Stimulated activated CD4-positive, alpha-beta T cell treated with anti-CD3 and anti-CD28 coated beads, Interleukin-12 subunit alpha, Interleukin-12 subunit beta, amount 100 ng/mL, for 4 hours (primary cell): Measurements from ENCODE around the gene KRT31.
"Not testable (repeated sequence)": the region's sequence is repeated elsewhere in the genome, so short reads cannot be mapped to it uniquely, and the experiment has no call there.

Experiments
- DNase-seq: peaks from one replicate; pipeline ENCODE4 v3.0.0-alpha.2; 2020

The KRT31 gene

GRCh38 chr17:41396996-41397660 lies at the start of gene KRT31:
TSS of gene KRT31 (minus strand) at chr17:41397608. CDS start at chr17:41397539, 69 bp downstream.
- no peak for DNase-seq

- no peak for DNase-seq
Measured at GRCh38 chr17:41446806-41447205, 49.4 kb upstream of the KRT31 start.

DNA sequence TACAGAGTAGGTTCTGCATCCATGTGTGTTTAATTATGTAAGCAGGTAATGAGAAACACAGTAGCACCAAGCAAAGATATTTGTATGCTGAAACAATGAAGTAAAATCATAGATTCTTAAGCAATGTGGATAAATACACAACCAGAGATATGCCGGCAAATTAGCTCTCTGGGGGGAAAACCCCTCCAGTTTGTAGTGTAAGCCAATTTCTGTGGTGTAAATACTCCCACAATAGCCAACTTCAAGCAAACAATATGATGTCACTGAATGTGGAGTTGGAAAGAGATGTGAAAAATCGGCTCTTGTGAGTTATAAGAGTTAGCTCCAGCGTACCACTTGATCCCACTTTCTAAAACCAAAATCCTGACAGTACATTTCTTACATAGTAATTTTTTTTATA lies 47.2 kb upstream of the KRT31 start:
- no peak for DNase-seq

DNA sequence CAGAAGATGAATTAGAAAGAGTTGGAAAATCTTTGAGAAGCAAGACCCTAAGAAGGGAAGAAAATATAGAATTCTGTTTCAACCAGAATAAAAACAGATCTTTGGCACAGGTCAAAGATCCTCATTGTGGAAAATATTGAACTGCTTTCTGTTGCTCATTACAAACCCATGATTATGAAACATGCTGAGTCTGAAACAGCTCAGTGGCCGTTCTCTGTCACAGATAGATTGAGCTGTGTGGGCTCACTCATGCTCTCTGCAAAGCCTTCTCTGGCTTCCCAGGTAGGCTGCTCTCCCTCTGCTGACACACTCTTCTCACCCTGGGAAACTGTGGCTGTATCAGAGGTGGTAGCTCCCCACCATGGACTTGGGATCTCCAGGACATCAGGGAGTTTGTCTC lies 46.8 kb upstream of the KRT31 start:
- DNase-seq: no peak

DNA sequence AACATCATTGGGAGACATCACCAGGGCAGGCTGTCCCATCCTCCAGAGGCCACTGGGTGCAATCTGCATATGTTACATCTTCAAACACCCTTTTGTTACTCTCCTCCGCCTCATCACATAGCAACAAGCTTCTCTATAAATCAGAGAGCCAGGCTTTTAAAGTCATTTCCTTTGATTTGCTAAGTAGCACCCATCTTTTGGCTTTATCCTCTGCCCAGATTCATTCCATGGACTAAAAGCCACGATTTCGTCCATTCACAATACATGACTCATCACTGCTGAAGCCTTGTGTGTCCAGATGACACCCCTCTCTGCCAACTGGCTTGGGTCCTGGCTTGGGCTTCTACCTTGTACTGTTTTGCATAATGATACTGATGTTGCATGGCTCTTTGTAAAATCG lies 45.3 kb upstream of the KRT31 start:
- no peak for DNase-seq

DNA sequence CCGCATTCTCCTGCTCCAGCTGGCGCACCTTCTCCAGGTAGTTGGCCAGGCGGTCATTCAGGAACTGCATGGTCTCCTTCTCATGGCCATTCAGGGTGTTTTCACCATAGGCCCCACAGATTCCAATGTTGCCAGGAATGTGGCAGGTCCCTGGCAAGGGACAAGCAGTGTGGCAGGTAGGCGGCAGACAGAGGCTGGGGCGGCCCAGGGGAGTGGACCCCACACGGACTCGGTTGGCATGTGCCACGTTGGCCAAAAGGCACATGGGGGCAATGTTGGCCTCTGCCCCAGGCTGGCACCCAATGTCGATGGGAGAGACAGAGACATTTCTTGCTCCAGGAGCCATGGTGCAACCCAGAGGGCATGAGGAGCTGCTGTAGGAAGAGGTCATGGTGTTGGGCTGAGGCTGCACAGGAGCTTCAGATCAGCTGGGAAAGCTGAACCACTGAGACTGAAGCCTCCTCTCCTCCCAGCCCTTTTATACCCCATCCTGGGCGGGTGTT lies 43.2 kb upstream of the KRT31 start, which contains the start of gene KRT38:
TSS of gene KRT38 (minus strand) at position 453 of the 503 bp plus-strand sequence. CDS start at position 391, 62 bp downstream.
- no peak for DNase-seq

DNA sequence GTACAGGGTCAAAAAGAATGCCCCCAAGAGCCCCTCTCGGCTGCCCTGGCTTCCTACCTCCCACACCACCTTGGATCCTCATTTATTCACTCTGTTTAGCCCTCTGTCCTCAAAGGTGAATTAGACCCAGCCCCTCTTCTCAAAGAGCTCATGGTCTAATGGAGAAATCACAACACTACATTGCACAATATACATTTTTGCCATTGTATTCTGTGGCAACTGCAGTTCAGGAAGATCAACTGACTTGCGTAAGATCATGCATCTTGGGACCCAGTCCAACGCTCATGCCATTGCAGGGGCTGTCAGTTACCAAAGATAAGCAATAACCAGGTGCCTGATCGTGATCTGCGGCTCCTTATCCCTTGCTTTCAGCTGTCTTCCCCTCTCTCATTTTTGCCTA lies 42.0 kb upstream of the KRT31 start:
- no peak for DNase-seq

DNA sequence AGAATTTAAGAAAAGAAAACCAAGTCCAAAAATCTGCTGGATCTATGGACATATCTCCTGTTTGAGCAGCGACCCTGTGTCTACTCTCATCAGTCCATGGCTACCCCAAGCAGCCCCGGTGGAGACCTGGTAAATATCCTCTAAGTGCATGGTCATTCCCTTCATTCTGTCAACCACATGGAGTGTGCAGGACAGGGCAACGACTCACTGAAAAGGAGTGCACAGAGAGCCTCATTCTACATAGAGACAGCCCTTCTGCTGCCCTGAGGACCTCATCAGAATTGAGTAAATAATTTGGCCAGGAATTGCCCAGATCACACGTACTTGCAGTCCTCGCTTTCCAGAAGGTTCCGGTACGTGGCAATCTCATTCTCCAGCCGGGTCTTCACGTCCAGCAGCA lies 40.4 kb upstream of the KRT31 start:
- DNase-seq: no peak

- no peak for DNase-seq
Measured at GRCh38 chr17:41437254-41437653, 39.8 kb upstream of the KRT31 start.

DNA sequence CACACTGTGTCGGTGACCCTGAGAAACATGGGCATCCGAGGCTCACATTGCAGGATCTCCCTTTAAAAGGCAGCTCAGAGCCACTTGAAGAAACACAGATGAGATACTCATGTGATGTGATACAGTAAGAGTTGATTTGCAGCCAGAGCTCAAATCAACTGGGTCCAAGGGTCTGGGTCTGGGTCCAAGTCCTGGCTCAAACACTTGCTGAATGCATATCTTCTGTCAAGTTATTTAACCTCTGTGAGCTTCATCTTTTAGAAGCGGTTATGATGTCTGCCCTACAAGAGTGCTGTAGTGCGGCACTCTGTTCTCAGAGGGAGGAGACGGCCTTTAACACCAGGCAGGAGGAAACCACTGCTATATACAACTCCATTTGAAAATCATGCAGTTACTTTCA lies 37.0 kb upstream of the KRT31 start:
- no peak for DNase-seq

- no peak for DNase-seq
Measured at GRCh38 chr17:41434005-41434404, 36.6 kb upstream of the KRT31 start.

DNA sequence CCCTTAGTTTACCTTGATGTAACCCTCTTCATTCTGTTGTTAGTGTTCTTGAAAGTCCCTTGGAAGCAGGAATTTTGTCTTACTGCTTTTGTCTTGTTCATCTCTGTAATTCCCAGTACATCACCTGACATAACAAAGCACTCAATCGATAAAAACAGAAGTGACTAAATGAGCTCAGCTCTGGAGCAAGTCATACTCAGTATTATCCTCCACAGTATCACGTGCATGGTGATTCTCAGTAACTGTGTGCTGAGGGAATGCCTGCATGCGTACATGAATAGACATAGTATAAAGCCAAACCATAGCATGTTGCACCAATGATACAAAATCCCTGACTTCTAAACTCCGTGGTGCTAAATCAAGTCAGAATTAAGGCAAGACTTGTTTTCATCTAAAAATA lies 36.2 kb upstream of the KRT31 start:
- no peak for DNase-seq

DNA sequence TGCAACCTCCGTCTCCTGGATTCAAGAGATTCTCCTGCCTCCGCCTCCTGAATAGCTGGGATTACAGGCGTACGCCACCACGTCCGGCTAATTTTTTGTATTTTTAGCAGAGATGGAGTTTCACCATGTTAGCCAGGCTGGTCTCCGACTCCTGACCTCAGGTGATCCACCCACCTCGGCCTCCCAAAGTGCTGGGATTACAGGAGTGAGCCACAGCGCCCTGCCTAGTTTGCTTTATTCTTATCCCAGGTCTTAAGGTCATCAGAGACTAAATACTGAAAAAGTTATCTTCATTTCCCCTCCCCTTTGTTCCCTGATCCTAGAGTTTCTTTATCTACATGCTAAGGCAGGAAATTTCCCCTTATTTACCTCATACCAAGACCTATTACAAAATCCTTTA lies 33.0 kb upstream of the KRT31 start:
- DNase-seq: not testable (repeated sequence)

DNA sequence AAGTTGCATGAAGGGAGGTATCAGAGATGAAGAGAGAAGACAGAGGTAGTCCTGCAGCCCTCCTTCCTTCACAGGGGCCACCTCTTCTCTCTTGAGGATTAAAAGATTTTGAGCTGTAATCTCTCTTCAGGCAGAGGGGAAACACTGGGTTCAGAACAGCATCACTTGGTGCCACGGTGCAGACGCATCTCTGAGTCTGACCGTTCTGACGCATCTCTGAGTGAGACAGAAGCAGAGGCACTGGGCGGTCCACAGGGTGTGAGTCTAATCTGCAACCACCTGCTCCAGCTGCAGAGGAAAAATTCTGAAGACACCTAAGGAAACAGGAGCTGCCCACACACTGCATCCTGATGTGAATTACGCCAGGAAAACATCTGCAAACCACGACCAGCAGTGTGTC lies 32.3 kb upstream of the KRT31 start:
- DNase-seq: no peak

GRCh38 chr17:41428591-41429291 lies 31.3 kb upstream of the KRT31 start:
- DNase-seq: no peak

- no peak for DNase-seq
Measured at GRCh38 chr17:41424111-41424635, 26.8 kb upstream of the KRT31 start, which contains the start of gene KRT37. TSS of gene KRT37 (minus strand) at chr17:41424585. CDS start at chr17:41424523, 62 bp downstream.

DNA sequence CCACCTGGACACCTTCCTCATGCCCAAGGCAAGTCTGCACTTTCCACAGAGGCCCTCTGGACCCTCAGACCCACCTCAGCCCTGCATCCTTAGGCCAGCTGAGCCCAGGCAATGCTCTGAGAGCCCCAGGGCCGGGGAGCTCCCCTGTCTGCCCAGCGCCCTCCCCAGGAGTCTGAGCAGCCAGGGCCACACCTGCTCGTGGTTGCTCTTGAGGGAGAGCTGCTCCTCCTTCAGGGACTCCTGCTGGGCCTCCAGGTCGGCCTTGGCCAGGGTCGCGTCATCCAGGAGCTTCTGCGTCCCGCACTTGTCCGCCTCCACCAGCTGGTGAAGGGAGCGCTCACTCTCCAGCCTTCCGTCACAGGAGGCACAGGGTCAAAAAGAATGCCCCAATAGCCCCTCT lies 25.2 kb upstream of the KRT31 start:
- not testable (repeated sequence) for DNase-seq

GRCh38 chr17:41421617-41422016 lies 24.2 kb upstream of the KRT31 start:
- DNase-seq: no peak

DNA sequence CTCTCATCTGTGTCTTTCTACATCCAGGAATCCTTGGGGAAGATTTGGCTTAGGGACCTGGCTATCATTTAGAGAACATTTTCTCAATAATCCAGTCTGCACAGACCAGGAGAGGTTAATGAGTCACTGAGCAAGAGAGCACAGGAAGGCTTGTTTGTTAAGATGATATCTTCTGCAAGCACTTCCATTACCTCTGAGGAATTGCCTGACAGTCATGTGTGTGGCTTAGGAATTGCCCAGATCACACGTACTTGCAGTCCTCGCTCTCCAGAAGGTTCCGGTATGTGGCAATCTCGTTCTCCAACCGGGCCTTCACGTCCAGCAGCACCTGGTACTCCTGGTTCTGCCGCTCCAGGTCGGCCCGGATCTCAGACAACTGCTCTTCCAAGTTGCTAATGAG lies 23.7 kb upstream of the KRT31 start:
- no peak for DNase-seq

- DNase-seq: no peak
Measured at GRCh38 chr17:41420134-41420533, 22.7 kb upstream of the KRT31 start.

DNA sequence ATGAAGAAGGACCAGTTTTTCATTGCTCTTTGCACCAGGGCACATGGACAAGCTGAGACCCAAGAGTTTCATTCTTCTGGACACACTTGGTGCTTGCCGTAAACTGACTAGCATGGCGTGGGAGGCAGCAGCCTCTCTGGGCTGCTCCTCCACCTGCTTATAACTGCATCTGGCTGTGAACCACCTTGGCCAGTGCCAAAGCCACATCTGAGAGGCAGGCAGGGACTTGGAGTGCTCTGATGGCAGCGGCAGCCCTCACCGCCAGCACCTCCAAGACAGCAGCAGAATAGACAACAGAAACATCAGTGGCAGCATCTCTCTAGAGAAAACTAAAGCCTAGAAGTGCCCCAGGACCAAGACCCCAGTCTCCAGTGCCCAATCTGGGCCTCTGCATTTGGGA lies 22.3 kb upstream of the KRT31 start:
- no peak for DNase-seq

DNA sequence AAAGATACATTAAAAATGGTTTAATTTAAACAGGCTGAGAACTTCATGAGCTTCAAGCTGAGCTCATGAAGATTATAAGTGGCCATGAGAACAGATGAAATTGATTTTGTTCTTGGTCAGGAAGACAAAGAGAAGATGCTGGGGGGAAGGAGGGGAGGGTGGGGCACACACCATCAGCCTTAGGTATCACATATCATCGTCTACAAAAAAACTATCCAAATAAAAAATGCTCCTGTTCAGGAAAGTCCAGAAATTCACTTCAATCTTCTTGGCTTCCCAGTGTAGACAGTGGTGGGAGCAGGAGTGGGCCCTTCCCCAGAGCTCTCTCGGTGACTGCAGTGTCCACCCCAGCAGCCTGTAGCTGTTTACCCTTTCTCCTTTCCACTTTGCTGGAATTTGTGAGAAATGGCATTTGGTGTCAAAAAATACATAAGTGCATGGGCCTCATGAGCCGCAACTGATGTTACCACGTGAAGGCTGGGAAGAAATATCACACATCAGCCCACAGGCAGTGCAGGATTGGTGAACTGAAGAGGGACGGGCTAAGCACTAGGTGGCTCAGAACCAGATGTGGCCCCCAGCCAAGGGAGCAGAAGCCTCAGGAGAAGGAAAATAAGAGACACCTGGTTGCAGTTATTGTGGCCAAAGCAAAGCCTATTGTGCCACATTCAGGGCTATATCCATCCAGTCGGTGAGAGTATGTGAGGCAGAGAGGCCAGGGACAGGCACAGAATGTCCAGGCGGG lies 20.9 kb upstream of the KRT31 start:
- DNase-seq: no peak

GRCh38 chr17:41417576-41418015 lies 20.2 kb upstream of the KRT31 start:
- DNase-seq: no peak
